ENCODE data around the gene NBL1. TPM values are rescaled to one million over a fixed set of nuclear protein-coding genes. Genes with fewer than 3 reads are reported as not detected.

NBL1 gene
- total and polyA plus RNA-seq, 2 experiments from 2014 or later = 6.1 to 10.6 TPM

GRCh38 chr1:19621274-19621950 is 22.7 kb upstream of the NBL1 start:
- H3K4me3 Mint-ChIP-seq = no peak overlapping the region
- H3K4me1 Mint-ChIP-seq = peaks cover 15% of the 10 kb centered on the region
- TF ChIP-seq ETS1 (IDR thresholded peaks at IDR 0.05) (no peak), CREB1 (CRISPR knock-in tag; IDR thresholded peaks at IDR 0.05; ENCODE audit: low read depth) (no peak), JUNB (IDR thresholded peaks at IDR 0.05; ENCODE audit: unreplicated experiment) (no peak), EZH2phosphoT487 (IDR thresholded peaks at IDR 0.05; ENCODE audit: unreplicated experiment) (no peak), REST (IDR thresholded peaks at IDR 0.05; ENCODE audit: unreplicated experiment) (no peak), CTCF (conservative IDR thresholded peaks at IDR 0.05; ENCODE audit: low read depth in 2 of 2) (no peak), ZNF331 (CRISPR knock-in tag; IDR thresholded peaks at IDR 0.05; ENCODE audit: low read depth) (no peak), NANOG (IDR thresholded peaks at IDR 0.05; ENCODE audit: borderline replicate concordance) (no peak), EZH2 (IDR thresholded peaks at IDR 0.05; ENCODE audit: low read depth, unreplicated experiment) (no peak), ZNF114 (CRISPR knock-in tag; IDR thresholded peaks at IDR 0.05) (no peak), STAT1 (IDR thresholded peaks at IDR 0.05; ENCODE audit: unreplicated experiment) (no peak)
- Histone ChIP-seq H3F3A (replicated peaks; ENCODE audit: low read depth) (no peaks in the 10 kb centered on the region), H3K36me3 (ENCODE audit: insufficient read depth) (peaks cover 18% of the 10 kb centered on the region; the same call in 1 of the 2 replicates), H4K20me1 (replicated peaks; ENCODE audit: insufficient read depth) (peaks cover 8% of the 10 kb centered on the region; the same call in 1 of the 2 replicates), H3K4me3 (no peak overlapping the region), H3K4me2 (no peak overlapping the region), H3K4me1 (ENCODE audit: insufficient read depth) (peaks cover 7% of the 10 kb centered on the region), H3K9me2 (ENCODE audit: insufficient read depth) (no peaks in the 10 kb centered on the region), H3K27ac (ENCODE audit: low read depth) (no peak overlapping the region; the same call in 1 of the 2 replicates), H2AFZ (no peak overlapping the region), H3K27me3 (ENCODE audit: insufficient read depth) (no peaks in the 10 kb centered on the region), H3K79me2 (replicated peaks; ENCODE audit: insufficient read depth) (peaks cover 42% of the 10 kb centered on the region)
- ATAC-seq (no peak), DNase-seq (ENCODE audit: low spot score) (no peak)
- H3K27me3 Mint-ChIP-seq (ENCODE audit: insufficient read depth, low read depth, poor library complexity) = no peaks in the 10 kb centered on the region
- no peak overlapping the region for H3K27ac Mint-ChIP-seq
- peaks cover 17% of the 10 kb centered on the region; the same call in 2 of the 3 replicates for H3K36me3 Mint-ChIP-seq (ENCODE audit: low read depth)
- no peaks in the 10 kb centered on the region for H3K9me3 Mint-ChIP-seq

Measured in GM23338 (cell line).